ENCODE measurements around the gene KRTCAP2. TPM values are rescaled to one million over a fixed set of nuclear protein-coding genes. Genes with fewer than 3 reads are reported as not detected.

The KRTCAP2 gene
- total RNA-seq, 2 experiments from 2014 or later, result 138 to 146 TPM

Other genes starting within 250 kb of the KRTCAP2 start
- gene PMVK, start 236.6 kb downstream of the KRTCAP2 start, total RNA-seq, result 10 to 100 TPM; 51.2 to 54.0 TPM
- gene PBXIP1, start 217.2 kb downstream of the KRTCAP2 start, total RNA-seq, result 10 to 100 TPM; 55.9 to 57.3 TPM
- gene PYGO2, start 211.5 kb downstream of the KRTCAP2 start, total RNA-seq, result 10 to 100 TPM; 31.5 to 32.4 TPM
- 10 to 100 TPM; 43.4 to 46.5 TPM for gene SHC1, start 202.6 kb downstream of the KRTCAP2 start, total RNA-seq
- 100 to 1,000 TPM; 197 to 205 TPM for gene CKS1B, start 198.6 kb downstream of the KRTCAP2 start, total RNA-seq
- gene FLAD1, start 190.0 kb downstream of the KRTCAP2 start, total RNA-seq, result 10 to 100 TPM; 45.4 to 49.4 TPM
- gene LENEP, start 179.7 kb downstream of the KRTCAP2 start, total RNA-seq, result under 1 TPM; 0.36 to 0.56 TPM
- 100 to 1,000 TPM; 124 to 125 TPM for gene ZBTB7B, start 170.5 kb downstream of the KRTCAP2 start, total RNA-seq
- 1 to 10 TPM; 1.1 to 1.3 TPM for gene DCST2, start 139.5 kb downstream of the KRTCAP2 start, total RNA-seq
- under 1 TPM in 1 of 2 experiments, not detected in 1; 0.14 TPM for gene DCST1, start 139.5 kb downstream of the KRTCAP2 start, total RNA-seq
- 10 to 100 TPM; 54.3 to 60.5 TPM for gene ADAM15, start 122.0 kb downstream of the KRTCAP2 start, total RNA-seq
- 1 to 10 TPM; 5.0 to 6.1 TPM for gene EFNA4, start 109.6 kb downstream of the KRTCAP2 start, total RNA-seq
- 1 to 10 TPM; 2.4 to 2.6 TPM for gene EFNA3, start 94.5 kb downstream of the KRTCAP2 start, total RNA-seq
- under 1 TPM in 1 of 2 experiments, not detected in 1; 0.24 TPM for gene EFNA1, start 45.4 kb downstream of the KRTCAP2 start, total RNA-seq
- 10 to 100 TPM; 60.1 TPM for gene SLC50A1, start 37.5 kb downstream of the KRTCAP2 start, total RNA-seq
- gene DPM3, start 32.8 kb downstream of the KRTCAP2 start, total RNA-seq, result 10 to 100 TPM; 34.1 to 37.7 TPM
- 1 to 10 TPM; 6.3 to 7.1 TPM for gene TRIM46, start 545 bp upstream of the KRTCAP2 start, total RNA-seq
- 10 to 100 TPM; 15.6 to 17.3 TPM for gene THBS3, start 34.6 kb upstream of the KRTCAP2 start, total RNA-seq
- gene MTX1, start 35.4 kb upstream of the KRTCAP2 start, total RNA-seq, result 10 to 100 TPM; 45.2 to 47.9 TPM
- gene ENTREP3, start 82.2 kb upstream of the KRTCAP2 start, total RNA-seq, result 10 to 100 TPM; 32.9 to 34.1 TPM
- gene SCAMP3, start 89.1 kb upstream of the KRTCAP2 start, total RNA-seq, result 10 to 100 TPM; 89.6 to 91.7 TPM
- 10 to 100 TPM; 62.0 to 68.1 TPM for gene CLK2, start 100.2 kb upstream of the KRTCAP2 start, total RNA-seq
- gene HCN3, start 104.2 kb upstream of the KRTCAP2 start, total RNA-seq, result 1 to 10 TPM; 1.9 to 2.4 TPM
- gene PKLR, start 128.1 kb upstream of the KRTCAP2 start, total RNA-seq, result not detected
- gene FDPS, start 135.6 kb upstream of the KRTCAP2 start, total RNA-seq, result 100 to 1,000 TPM; 378 to 395 TPM
- 10 to 100 TPM; 23.2 to 25.4 TPM for gene RUSC1, start 147.6 kb upstream of the KRTCAP2 start, total RNA-seq